IPS-11a (cell line): ENCODE results near the gene SECISBP2.
A peak's percentile ranks its signal among the peaks of the same experiment; 100 is the strongest.
"Not testable (repeated sequence)": the region's sequence is repeated elsewhere in the genome, so short reads cannot be mapped to it uniquely, and the experiment has no call there.

Experiments used
- H3K4me3 ChIP-seq: one replicate; pipeline ENCODE4 v1.5.1; 2013; ENCODE audit warnings: low read depth, low read length, control low read depth

Gene SECISBP2, protein sequence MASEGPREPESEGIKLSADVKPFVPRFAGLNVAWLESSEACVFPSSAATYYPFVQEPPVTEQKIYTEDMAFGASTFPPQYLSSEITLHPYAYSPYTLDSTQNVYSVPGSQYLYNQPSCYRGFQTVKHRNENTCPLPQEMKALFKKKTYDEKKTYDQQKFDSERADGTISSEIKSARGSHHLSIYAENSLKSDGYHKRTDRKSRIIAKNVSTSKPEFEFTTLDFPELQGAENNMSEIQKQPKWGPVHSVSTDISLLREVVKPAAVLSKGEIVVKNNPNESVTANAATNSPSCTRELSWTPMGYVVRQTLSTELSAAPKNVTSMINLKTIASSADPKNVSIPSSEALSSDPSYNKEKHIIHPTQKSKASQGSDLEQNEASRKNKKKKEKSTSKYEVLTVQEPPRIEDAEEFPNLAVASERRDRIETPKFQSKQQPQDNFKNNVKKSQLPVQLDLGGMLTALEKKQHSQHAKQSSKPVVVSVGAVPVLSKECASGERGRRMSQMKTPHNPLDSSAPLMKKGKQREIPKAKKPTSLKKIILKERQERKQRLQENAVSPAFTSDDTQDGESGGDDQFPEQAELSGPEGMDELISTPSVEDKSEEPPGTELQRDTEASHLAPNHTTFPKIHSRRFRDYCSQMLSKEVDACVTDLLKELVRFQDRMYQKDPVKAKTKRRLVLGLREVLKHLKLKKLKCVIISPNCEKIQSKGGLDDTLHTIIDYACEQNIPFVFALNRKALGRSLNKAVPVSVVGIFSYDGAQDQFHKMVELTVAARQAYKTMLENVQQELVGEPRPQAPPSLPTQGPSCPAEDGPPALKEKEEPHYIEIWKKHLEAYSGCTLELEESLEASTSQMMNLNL

GRCh38 chr9:89318123-89319014, at the start of gene SECISBP2:
SECISBP2 (plus strand) TSS chr9:89318500; CDS start chr9:89318577, 77 bp downstream.
- peak within 1 kb of the TSS; percentile 55 for H3K4me3 ChIP-seq

DNA sequence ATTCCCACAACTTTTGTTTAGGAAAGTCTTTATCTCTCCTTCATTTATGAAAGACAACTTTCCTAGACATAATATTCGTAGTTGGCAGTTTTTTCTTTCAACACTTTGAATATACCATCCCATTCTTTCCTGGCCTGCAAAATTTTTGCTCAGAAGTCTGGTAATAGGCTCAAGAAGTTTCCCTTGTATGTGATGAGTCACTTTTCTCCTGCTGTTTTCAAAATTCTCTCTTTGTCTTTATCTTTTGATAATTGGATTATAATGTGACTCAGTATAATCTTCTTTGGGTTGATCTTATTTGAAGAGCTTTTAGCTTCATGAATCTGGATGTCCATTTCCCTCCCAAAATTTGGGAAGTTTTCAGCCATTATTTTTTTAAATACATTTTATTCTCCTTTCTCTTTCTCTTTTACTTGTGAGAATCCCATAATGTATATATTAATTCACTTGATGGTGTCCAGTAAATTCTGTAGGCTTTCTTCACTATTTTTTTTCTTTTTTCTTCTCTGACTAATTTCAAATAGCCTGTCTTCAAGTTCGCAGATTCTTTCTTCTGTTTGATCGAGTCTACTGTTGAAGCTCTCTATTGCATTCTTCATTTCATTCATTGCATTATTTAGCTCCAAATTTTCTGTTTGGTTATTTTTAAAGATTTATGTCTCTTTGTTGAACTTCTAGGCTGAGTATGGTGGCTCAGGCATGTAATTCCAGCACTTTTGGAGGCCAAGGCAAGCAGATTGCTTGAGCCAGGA, 44.6 kb upstream of the SECISBP2 start:
- H3K4me3 ChIP-seq: no peak overlapping the region

- H3K4me3 ChIP-seq: no peak overlapping the region
Measured at GRCh38 chr9:89274838-89275237, 43.5 kb upstream of the SECISBP2 start.

DNA sequence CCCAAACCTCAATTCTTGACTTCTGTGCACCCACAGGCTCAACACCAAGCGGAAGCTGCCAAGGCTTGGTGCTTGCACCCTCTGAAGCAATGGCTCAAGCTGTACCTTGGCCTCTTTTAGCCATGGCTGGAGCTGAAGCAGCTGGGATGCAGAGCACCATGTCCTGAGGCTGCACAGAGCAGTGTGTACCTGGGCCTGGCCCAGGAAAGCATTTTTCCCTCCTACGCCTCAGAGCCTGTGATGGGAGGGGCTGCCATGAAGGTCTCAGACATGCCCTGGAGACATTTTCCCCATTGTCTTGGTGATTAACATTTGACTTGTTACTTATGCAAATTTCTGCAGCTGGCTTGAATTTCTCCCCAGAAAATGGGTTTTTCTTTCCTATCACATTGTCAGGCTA, 42.3 kb upstream of the SECISBP2 start:
- H3K4me3 ChIP-seq: not testable (repeated sequence)

DNA sequence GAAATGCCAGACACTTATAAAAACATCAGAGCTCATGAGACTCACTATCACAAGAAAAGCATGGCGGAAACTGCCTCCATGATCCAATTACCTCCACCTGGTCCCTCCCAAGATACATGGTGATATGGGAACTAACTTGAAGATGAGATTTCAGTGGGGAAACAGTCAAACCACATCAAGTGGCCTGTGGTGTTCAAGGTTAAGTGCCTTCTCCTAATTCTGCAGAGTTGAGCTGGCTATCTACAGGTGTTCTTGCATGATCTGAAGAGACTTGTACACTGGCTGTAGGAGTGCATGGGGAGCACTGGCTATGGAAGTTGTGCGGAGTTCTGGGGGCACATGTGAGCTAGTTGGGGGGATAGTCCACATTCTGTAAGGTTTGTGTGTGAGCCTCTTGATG, 41.3 kb upstream of the SECISBP2 start:
- no peak overlapping the region for H3K4me3 ChIP-seq

DNA sequence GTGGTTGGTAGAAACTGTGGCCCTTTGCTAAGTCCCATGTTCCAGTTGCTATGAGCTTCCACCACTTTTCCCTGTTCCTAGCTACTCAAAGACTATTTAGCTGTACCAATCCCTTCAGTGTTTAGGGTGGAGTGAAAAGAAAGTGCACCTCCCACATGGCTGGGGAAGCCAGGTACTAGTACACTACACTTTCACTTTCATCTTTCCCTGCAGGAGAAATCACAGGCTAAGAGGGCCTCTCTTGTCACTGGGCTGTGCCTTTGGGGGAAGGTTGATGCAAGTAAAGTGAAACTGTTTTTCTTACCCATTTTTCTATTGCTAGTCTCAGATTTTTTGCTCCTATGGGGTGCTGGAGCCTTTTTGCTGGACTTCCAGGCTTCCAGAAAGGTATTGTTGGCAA, 40.8 kb upstream of the SECISBP2 start:
- H3K4me3 ChIP-seq: no peak overlapping the region

GRCh38 chr9:89278551-89278950, 39.7 kb upstream of the SECISBP2 start:
- H3K4me3 ChIP-seq: no peak overlapping the region

- H3K4me3 ChIP-seq: no peak overlapping the region
Measured at GRCh38 chr9:89278997-89279739, 39.1 kb upstream of the SECISBP2 start.

- H3K4me3 ChIP-seq: no peak overlapping the region
Measured at GRCh38 chr9:89281106-89281505, 37.2 kb upstream of the SECISBP2 start.

DNA sequence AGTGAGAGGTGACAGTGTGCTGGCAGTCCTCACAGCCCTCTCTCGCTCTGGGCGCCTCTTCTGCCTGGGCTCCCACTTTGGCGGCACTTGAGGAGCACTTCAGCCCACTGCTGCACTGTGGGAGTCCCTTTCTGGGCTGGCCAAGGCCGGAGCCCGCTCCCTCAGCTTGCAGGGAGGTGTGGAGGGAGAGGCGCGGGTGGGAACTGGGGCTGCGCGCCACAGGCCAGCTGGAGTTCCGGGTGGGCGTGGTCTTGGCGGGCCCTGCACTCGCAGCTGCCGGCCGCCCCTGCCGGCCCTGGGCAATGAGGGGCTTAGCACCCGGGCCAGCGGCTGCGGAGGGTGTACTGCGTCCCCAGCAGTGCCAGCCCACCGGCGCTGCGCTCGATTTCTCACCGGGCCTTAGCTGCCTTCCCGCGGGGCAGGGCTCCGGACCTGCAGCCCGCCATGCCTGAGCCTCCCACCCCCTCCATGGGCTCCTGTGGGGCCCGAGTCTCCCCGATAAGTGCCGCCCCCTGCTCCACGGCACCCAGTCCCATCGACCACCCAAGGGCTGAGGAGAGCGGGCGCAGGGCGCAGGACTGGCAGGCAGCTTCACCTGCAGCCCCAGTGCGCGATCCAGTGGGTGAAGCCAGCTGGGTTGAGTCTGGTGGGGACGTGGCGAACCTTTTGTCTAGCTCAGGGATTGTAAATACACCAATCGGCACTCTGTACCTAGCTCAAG, 35.9 kb upstream of the SECISBP2 start:
- not testable (repeated sequence) for H3K4me3 ChIP-seq

DNA sequence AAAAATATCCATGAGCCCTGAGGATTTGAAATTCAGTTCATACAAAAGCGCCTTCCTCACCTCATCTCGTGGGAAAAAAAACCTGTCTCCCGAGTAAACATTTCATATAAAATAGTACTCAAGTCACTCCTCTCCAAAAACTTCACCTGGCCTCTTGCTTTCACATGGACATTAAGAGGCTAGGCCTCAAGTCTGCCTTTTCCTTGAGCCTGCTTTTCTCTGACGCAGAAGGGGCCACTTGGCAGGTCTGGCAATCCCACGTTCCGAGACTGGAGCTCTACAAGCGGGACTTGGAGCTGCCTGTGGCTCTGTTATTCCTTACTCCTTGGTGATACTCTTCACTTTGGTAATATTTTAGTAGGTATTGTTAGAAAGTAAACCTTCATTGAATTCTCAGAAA, 34.2 kb upstream of the SECISBP2 start:
- no peak overlapping the region for H3K4me3 ChIP-seq

- no peak overlapping the region for H3K4me3 ChIP-seq
Measured at GRCh38 chr9:89291741-89292140, 26.6 kb upstream of the SECISBP2 start.

DNA sequence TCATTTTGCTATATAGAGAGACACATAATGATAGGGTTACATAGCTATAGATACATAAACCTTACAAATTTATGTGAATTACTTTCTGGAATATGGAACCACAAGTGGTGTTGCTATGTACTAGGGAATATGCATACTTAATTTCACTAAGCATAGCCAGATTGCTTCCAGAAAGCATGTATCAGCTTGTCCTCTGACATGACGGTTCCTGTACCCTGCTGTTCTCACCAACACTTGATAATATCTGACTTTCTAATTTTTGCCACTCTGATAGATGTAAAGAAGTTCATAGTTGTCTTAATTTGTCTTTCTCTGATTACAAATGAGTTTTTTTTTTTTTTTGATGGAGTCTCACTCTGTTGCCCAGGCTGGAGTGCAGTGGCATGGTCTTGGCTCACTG, 25.3 kb upstream of the SECISBP2 start:
- H3K4me3 ChIP-seq: no peak overlapping the region

- H3K4me3 ChIP-seq: no peak overlapping the region
Measured at GRCh38 chr9:89295400-89295799, 22.9 kb upstream of the SECISBP2 start.

DNA sequence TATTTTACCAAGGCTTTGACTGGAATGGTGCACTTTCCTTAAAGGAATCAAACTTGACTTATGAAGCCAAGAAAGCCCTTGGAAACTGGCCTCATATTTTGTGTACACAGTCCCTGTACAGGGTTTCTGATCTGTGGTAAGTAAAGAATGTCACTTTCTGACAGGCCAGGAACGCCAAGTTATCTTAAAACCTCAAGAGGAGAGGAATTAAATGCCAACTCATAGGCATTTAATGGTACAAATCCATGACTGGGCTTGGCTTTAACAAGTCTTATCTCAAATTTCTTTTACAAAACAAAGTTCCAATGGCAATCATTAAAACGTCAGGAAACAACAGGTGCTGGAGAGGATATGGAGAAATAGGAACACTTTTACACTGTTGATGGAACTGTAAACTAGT, 16.3 kb upstream of the SECISBP2 start:
- H3K4me3 ChIP-seq: not testable (repeated sequence)

GRCh38 chr9:89304020-89304833, 14.1 kb upstream of the SECISBP2 start:
- no peak overlapping the region for H3K4me3 ChIP-seq

GRCh38 chr9:89304834-89305188, 13.5 kb upstream of the SECISBP2 start:
- H3K4me3 ChIP-seq: no peak overlapping the region

DNA sequence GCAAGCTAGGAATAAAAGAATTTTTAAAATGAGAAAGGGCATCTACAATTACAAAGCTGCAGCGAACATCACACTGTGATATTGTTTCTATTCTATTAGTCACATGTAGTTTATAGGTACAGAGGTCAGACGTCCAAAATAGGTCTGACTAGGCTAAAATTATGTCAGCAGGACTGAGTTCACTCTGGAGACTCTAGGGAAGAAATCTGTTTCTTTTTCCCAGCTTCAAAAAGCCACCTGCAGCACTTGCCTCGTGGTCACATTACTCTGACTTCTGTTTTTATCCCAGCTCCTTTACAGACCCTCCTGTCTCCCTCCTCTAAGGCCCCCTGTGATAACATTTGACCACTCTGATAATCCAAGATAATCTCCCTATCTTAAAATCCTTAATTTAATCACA, 12.4 kb upstream of the SECISBP2 start:
- H3K4me3 ChIP-seq: no peak overlapping the region
